ENCODE measurements around the gene HTR3B. TPM values are rescaled to one million over a fixed set of nuclear protein-coding genes. Genes with fewer than 3 reads are reported as not detected.

The HTR3B gene
- total RNA-seq, 4 donors from 2014 or later: not detected

DNA sequence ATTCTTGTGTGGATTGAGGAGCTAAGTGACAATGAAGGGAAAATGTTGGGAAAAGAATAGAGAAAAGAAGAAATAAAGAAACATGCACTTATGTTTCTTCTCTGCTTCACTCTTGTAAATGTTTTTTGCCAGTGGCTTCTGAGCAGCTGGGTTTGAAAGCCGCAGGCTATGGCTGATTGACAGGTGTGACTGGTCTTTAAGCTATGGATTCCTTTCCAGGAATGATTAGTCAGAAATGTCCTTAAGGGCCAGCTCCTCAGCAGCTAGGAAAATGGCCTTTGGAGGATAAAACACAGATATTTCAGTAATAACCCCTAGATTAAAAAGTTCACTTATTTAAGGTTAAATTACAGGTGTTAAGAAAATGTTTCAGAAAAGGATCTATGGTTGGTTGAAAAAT lies 22.7 kb upstream of the HTR3B start:
- Histone ChIP-seq H3K36me3 (no peaks in the 10 kb centered on the region), H3K27ac (replicated peaks in 1 of 4) (no peak overlapping the region), H3K4me3 (no peak overlapping the region), H3K4me1 (no peaks in the 10 kb centered on the region), H3K9me3 (no peaks in the 10 kb centered on the region), H3K27me3 (no peaks in the 10 kb centered on the region)
- 93% methylated on average over 1 of the region's 1 CpG for WGBS
- intact Hi-C loops (cut with DNase I): no loop called here
- TF ChIP-seq EP300 (IDR thresholded peaks at IDR 0.05) (no peak), POLR2AphosphoS5 (IDR thresholded peaks at IDR 0.05) (no peak), POLR2A (IDR thresholded peaks at IDR 0.05; ENCODE audit: low read depth) (no peak)
- TF ChIP-seq, protein P1, sequence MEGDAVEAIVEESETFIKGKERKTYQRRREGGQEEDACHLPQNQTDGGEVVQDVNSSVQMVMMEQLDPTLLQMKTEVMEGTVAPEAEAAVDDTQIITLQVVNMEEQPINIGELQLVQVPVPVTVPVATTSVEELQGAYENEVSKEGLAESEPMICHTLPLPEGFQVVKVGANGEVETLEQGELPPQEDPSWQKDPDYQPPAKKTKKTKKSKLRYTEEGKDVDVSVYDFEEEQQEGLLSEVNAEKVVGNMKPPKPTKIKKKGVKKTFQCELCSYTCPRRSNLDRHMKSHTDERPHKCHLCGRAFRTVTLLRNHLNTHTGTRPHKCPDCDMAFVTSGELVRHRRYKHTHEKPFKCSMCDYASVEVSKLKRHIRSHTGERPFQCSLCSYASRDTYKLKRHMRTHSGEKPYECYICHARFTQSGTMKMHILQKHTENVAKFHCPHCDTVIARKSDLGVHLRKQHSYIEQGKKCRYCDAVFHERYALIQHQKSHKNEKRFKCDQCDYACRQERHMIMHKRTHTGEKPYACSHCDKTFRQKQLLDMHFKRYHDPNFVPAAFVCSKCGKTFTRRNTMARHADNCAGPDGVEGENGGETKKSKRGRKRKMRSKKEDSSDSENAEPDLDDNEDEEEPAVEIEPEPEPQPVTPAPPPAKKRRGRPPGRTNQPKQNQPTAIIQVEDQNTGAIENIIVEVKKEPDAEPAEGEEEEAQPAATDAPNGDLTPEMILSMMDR (IDR thresholded peaks at IDR 0.05): no peak
- no peak for DNase-seq (ENCODE audit: extremely low spot score)

DNA sequence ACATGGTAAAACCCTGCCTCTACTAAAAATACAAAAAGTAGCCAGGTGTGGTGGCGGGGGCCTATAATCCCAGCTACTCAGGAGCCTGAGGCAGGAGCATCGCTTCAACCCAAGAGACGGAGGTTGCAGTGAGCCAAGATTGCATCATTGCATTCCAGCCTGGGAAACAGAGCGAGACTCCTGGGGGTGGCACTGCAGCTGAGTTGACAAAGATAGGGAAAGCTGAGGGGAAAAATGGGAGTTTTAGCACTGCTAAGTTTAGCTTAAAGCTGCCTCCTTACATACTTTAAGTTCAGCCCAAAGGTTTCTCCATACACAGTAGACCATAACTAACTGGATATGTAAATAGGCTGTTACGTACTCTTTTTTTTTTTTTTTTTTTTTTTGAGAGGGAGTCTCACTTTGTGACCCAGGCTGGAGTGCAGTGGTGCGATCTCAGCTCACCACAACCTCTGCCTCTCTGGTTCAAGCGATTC lies 20.2 kb upstream of the HTR3B start:
- no peak overlapping the region for H3K4me3 ChIP-seq
- no peaks in the 10 kb centered on the region for H3K36me3 ChIP-seq
- H3K9me3 ChIP-seq: no peaks in the 10 kb centered on the region
- no peak overlapping the region for H3K27ac ChIP-seq (replicated peaks in 1 of 4)
- DNase-seq (ENCODE audit: extremely low spot score): no peak
- intact Hi-C loops (cut with DNase I): no loop called here
- TF ChIP-seq POLR2AphosphoS5 (IDR thresholded peaks at IDR 0.05): no peak
- TF ChIP-seq EP300 (IDR thresholded peaks at IDR 0.05): no peak
- TF ChIP-seq POLR2A (IDR thresholded peaks at IDR 0.05; ENCODE audit: low read depth): no peak
- TF ChIP-seq, protein P1 (IDR thresholded peaks at IDR 0.05): no peak
- WGBS: 77% methylated on average over 7 of the region's 7 CpGs
- H3K4me1 ChIP-seq: no peaks in the 10 kb centered on the region
- H3K27me3 ChIP-seq: no peaks in the 10 kb centered on the region

DNA sequence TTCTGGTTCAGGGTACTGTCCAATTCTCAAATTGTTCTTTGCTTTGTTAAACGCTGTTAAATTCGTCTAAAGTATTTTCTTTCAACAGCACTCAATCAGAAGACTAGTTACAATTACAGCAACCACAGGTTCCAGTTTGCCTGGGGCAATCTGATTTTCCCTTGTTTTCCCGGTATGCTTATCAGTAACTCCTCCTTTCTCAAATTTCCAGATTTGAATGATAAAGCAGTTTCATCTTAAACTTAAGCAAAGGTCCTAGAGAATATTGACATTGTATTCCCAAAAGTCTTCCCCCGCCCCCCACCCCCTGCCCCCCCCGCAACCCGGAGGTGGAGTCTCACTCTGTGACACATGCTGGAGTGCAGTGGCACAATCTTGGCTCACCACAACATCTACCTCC lies 18.7 kb upstream of the HTR3B start:
- Histone ChIP-seq H3K27me3 (no peaks in the 10 kb centered on the region), H3K9me3 (no peaks in the 10 kb centered on the region), H3K4me1 (no peaks in the 10 kb centered on the region), H3K36me3 (no peaks in the 10 kb centered on the region), H3K27ac (replicated peaks in 1 of 4) (no peak overlapping the region), H3K4me3 (no peak overlapping the region)
- no peak for DNase-seq (ENCODE audit: extremely low spot score)
- intact Hi-C loops (cut with DNase I): no loop called here
- WGBS: 67% methylated on average over 6 of the region's 6 CpGs
- TF ChIP-seq POLR2AphosphoS5 (IDR thresholded peaks at IDR 0.05): no peak
- TF ChIP-seq, protein P1 (IDR thresholded peaks at IDR 0.05): no peak
- no peak for TF ChIP-seq EP300 (IDR thresholded peaks at IDR 0.05)
- no peak for TF ChIP-seq POLR2A (IDR thresholded peaks at IDR 0.05; ENCODE audit: low read depth)

DNA sequence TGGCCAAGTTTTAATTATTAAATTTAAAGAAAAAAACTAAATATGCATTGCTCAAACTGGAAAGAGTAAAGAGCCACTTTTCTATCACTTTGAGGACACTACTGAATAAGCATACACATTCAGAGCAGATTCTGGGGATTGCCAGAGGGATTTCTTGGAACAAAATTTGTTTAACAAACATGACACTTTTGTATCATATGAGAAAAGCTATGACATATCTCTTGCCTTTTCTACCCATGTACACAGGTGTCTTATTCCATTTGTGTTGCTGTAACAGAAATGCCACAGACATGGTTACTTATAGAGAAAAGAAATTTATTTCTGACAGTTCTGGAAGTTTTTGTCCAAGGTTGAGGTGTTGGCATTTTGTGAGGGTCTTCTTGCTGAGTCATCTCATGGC lies 15.7 kb upstream of the HTR3B start:
- H3K9me3 ChIP-seq: no peaks in the 10 kb centered on the region
- no peak for TF ChIP-seq EP300 (IDR thresholded peaks at IDR 0.05)
- TF ChIP-seq, protein P1 (IDR thresholded peaks at IDR 0.05): no peak
- no peak for TF ChIP-seq POLR2A (IDR thresholded peaks at IDR 0.05; ENCODE audit: low read depth)
- no peak for TF ChIP-seq POLR2AphosphoS5 (IDR thresholded peaks at IDR 0.05)
- no peaks in the 10 kb centered on the region for H3K4me1 ChIP-seq
- intact Hi-C loops (cut with DNase I): no loop called here
- H3K36me3 ChIP-seq: no peaks in the 10 kb centered on the region
- no peaks in the 10 kb centered on the region for H3K27me3 ChIP-seq
- DNase-seq (ENCODE audit: extremely low spot score): no peak
- H3K4me3 ChIP-seq: no peak overlapping the region
- no peak overlapping the region for H3K27ac ChIP-seq (replicated peaks in 1 of 4)

DNA sequence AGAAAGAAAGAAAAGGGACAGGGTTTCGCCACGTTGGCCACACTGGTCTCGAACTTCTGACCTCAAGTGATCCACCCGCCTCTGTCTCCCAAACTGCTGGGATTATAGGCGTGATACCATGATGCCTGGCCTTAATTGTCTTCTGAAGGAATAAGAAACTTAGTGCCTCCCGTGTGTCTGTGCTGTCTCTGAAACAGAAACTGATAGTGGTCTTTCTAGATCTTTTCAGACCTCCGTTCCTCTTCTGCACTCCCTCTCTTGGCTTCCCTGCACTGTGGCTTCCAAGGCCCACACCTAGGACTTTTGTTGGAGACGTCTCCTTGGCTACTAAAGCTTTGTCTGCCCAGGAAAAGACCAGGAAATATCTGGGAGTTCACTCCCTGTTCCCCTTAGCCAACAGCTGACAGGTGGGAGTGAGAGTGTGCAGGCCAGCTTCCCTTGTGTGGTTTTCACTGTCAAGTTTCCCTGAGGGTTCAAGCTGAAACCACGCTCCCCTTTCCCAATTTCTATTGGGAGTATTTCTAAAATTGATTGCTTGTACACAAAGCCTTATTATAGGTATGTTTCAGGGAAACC lies 10.1 kb upstream of the HTR3B start:
- Histone ChIP-seq H3K27me3 (no peaks in the 10 kb centered on the region), H3K36me3 (no peaks in the 10 kb centered on the region), H3K4me1 (peaks cover 0 to 5% (median 0%) of the 10 kb centered on the region in 4 donors), H3K4me3 (no peak overlapping the region), H3K9me3 (no peaks in the 10 kb centered on the region), H3K27ac (replicated peaks in 1 of 4) (no peak overlapping the region)
- intact Hi-C loops (cut with DNase I): loop anchor here (10.0 kb wide), 1 partner anchor 140 kb away; no protein-coding TSS in a partner anchor
- no peak for TF ChIP-seq POLR2A (IDR thresholded peaks at IDR 0.05; ENCODE audit: low read depth)
- no peak for TF ChIP-seq EP300 (IDR thresholded peaks at IDR 0.05)
- TF ChIP-seq POLR2AphosphoS5 (IDR thresholded peaks at IDR 0.05): no peak
- TF ChIP-seq, protein P1 (IDR thresholded peaks at IDR 0.05): no peak
- DNase-seq (ENCODE audit: extremely low spot score): no peak
- WGBS: 73% methylated on average over 9 of the region's 9 CpGs
